GM21528 (cell line): ENCODE results near the gene GPC6.
"Not testable (repeated sequence)": the region's sequence is repeated elsewhere in the genome, so short reads cannot be mapped to it uniquely, and the experiment has no call there.

Source experiments
- ATAC-seq: cut with Tn5 transposase; IDR thresholded peaks from one replicate; pipeline ENCODE4 v1.9.1; 2021; ENCODE audit warnings: mild to moderate bottlenecking, moderate library complexity; ENCODE audit not compliant: unreplicated experiment, low FRiP score

The GPC6 gene

DNA sequence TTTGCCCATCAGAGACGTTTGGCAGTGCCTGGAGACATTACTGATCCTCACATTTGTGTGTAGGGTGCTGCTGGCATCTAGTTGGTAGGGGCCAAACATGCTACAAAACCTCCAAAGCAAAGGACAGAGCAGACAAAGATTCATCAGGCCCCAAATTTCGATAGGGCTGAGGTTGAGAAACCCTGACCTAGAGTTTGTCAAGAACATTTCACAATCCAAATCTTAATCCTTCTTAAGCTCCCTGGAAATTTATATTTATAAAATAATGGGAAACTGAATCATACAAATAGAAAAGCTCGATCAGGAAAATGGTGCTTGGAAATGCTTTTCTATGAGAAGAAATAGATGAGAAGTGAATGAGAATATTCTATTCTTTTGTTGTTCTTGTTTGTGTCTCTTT is 979.3 kb downstream of the GPC6 start:
- ATAC-seq: no peak

DNA sequence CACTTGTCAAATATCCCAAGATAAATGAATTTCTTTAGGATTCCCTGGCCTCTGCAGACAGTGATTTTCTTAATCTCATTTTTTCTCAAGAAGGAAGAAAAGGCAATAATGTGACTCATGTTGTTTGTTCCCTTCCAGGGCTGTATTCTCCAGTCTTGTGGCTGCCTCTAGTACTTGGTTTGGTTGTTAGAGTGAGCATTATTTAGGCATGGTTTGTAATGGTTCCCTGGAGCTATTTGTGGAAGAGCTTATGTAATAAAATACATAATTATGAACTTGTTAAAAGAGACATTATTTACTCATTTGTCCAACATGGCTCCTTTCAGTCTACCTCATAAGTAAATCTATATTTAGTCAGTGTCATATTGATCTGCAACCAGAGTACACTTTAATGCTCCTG is 982.5 kb downstream of the GPC6 start:
- no peak for ATAC-seq

DNA sequence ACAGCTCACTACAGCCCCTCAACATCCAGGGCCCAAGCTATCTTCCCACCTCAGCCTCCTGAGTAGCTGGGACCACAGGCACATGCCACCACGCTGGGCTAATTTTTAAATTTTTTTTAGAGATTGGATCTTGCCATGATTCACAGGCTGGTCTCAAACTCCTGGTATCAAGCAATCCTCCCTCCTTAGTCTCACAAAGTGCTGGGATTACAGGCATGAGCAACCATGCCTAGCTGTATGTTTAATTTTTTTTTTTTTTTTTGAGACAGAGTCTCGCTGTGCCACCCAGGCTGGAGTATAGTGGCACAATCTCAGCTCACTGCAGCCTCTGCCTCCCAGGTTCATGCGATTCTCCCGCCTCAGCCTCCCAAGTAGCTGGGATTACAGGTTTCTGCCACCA is 983.3 kb downstream of the GPC6 start:
- ATAC-seq: not testable (repeated sequence)

DNA sequence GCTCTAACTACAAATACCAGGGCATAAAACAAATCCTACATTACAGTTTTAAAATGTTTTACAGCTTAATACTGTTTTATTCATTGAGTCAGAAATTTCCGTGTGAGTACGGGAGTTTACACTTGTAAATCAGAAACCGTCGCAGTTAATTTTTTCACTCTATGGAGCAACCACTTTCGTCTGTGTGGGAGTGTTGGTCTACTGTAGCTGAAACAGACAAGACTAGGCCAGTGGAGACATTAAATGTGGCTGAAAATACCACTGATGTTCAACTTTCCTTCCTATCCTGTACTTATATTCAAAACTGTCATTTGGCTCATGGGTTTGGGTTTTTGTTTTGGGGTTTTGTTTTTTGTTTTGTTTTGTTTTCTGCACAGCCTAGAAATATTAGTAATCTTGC is 984.2 kb downstream of the GPC6 start:
- ATAC-seq: no peak

DNA sequence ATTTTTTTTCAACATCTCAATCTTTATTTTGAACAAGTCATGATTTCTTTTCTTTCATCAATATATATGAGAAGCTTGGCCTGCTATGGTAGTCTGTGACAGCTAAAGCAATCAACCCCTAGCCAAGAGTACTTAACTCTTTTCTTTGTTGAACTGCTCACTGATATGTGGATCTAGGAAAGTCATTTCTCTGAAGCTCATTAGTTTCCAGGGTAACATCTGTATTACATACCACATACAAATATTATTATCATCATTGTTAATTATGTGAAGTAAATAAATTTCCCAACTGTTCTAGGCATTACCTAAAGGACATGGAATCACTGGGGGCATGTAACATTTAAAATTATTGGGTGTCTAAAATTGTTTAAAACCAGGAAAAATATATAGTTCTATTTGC is 985.6 kb downstream of the GPC6 start:
- ATAC-seq: no peak

DNA sequence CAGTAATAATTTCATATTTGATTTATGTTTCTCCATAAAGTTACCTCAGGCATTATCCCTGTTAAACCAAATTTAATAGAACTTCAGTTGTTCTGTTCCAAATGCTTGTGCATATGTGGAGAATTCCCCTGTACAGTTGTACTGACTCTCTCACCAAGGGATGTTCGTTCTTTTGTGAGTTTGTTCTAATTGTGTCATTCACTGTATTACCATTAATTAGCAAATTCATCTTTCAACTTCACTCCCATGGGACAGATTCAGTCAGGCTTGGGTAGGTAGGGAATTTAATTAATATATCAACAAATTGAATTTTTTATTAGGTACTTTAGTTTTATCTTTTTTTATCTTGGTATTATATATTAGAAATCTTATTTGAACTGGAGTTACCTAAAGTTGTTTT is 987.5 kb downstream of the GPC6 start:
- no peak for ATAC-seq

DNA sequence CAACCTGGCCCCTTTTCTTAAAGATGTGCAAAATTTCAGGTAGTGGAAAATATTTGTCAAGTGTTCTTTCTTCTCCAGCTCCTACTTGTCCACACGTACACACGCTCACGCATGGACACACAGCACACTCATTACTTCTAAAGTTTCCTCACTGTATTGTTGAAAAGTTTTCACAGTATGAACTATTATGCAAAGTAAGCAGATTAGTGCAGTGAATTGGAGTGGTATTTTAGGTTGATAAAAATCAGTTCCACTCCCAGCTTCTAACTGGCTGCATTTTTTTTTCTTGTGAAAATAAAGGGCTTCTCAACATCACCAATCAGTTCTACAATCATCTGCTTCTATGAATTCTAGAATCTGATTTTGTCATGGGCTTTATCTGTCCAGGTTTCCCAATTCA is 988.4 kb downstream of the GPC6 start:
- ATAC-seq: no peak

DNA sequence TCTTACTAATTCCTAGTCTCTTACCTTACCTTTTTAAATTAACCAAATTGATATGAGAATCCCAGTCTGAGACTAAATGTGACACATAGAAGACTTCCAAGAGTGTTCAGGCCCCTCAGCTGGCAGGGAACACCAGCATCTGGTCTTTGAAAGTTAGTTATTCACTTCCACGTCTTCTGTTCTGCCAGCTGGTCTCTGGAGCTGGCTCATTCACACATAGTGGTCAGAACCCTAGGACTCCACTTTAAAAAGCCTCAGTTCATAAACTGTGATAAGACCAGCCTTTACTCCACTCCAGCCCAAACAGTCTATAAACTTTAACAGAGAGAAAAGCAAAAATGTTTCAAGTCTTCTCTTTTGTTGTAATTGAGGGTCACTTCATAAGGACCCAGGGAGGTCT is 989.9 kb downstream of the GPC6 start:
- ATAC-seq: no peak

DNA sequence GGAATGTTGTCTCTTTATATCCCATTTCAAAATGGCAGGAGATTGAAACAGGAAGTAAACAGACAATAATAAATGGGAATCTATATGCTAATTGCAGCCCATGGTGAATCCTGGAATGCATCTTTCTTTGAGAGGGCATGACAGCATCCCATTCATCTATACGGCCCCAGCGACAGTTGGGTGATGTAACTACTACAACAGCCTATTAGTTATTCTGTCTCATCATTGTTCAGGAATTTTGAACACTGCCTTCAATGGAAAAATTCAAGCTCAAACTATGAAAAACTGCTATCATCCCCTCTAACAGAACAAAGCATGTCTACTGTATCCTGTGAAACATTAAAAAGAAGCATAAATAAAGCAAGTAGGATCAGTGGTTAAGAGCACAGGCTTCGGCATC is 990.8 kb downstream of the GPC6 start:
- no peak for ATAC-seq

DNA sequence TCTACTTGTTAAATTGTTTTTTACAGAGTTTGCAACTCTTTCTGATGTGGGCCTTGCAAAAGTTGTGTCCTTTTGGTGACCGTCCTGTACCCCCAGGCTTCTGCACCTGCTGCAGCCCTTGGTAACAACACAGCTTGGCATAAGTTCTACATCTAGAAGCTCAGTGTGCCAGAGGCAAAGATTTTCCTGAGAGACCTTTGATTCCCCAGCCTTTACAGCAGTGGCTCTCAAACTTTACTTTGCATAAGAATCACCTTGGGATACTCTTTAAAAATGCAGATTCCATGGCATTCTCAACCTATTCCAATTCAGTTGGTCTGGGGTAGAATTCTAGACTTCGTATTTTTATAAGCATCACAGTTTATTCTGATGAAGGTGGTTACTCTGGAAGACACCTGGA is 991.9 kb downstream of the GPC6 start:
- no peak for ATAC-seq

DNA sequence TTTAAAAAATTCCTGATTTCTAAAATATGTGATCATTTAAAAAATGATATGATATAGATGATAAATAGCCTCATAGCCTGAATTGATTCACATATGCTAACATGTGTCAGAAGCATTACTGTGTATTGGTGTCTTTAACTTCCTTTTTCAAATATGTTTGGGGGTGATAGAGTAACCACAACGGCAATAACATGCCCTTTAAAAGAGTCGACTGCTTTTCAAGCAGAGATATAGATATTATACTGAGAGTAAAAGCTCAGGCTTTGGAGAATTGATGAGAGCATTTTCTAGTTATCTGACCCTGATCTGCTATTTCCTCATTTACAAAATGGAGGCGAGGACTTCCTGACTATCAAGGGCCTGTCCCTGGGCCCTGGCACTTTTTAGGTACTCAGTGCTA is 992.3 kb downstream of the GPC6 start:
- ATAC-seq: no peak

DNA sequence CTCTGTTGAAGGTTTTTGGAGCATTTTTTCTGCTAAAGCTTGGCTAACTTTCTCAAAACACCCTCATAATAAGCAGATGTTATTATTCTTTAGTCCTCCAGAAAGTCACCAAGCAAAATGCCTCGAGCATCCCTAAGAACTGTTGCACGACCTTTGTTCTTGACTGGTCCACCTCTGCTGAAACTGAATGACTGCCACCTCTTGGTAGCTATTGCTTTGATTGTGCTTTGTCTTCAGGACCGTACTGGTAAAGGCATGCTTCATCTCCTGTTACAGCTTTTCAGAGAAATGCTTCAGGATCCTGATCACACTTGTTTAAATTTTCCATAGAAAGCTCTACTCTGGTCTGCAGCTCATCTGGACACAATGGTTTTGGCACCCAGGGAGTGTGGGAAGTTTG is 998.1 kb downstream of the GPC6 start:
- no peak for ATAC-seq

DNA sequence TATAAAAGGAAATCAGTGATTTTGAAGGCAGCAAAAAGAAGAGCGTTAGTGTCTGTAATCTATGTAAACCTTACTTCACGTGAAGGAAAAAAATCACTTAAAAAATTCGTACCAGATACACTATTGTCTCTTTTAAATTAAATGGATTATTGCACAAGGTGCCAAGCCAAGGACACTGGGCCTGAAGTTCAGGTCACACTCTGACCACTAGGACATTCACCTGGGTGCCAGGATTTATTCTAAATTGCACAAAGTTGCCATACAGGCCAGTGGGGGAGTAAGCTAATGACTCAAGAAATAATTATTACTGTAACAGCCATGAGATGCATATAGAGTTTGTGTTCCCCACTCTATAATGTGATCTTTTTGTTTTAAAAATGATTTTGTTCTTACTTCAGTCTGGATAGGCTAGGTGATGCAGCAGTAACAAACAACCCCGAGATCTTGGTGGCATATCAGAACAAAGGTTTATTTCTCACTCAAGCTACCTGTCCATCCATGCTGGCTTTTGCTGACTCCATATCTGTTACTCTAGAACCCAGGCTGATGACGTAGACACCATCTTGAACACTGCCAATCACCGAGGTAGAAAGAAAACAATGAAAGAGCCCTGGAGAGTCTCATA is 1000.8 kb downstream of the GPC6 start:
- ATAC-seq: no peak

DNA sequence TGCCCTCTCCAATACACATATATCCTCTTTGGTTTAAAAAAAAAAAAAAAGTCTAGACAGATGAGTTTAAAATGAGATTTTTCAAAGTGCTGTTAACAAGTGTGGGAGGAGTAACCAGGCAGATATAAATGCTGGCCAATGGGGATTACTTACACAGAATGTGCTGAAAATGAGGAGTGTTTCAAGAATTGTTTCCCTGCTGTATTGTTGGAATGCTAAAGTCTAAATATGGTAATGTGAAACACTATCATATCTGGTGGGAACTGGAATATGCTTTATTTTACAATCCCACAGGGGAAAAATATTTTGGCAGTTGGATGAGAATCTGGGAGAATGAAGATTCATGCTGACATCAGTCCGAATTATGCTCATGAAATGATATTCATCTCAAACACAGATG is 1002.2 kb downstream of the GPC6 start:
- ATAC-seq: no peak

DNA sequence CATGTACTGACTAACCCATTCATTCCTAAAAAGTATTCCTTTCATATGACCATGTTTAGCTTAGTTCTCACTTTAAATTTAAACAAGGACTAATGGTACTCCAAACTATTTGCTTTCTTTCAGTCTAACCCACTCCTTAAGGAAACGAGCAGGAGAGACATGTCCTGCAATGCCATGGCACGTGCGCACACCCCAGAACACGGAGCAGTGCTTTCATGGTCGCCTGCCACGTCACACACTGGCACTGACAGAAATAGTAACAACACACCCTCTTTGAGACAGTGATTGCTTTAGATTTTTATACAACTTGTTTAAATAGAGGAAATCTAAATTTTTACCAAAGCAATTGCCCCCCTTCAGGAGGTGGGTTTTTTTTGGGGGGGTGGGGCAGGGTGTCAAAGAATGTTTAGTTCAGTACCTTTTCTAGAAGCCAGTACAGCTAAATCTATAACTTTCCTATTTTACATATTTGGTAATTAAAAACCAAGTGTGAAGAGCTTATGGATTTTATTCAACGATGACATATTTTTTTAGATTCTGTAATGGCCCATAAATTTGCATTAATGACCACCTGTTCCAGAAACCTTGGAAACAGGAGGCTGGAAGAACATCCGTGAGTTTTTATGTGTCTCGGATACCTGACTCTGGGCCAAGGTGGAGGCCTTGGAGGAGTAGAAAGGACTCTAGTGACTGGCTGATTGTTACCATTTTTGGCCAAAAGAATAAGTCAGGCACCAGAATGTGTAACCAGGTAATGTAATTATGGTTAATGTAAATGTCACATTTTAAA is 1005.7 kb downstream of the GPC6 start:
- no peak for ATAC-seq

DNA sequence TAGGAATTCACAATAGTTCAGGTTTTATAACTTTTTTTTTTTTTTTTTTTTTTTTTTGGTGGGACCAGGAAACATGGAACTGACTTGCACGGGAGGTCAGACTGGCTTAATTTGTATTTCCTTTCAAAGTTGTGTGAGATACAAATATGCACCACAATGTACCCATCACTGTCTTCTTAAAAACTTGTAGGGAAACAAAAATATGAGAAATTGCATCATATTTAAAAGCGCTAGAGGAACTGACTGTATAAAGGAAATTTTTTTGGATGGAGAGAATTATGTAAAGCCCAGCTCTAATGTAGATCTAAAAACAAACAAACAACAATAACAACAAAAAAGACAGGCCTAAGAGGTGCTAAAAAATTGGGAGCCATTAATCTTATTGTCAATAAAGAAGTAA is 1006.3 kb downstream of the GPC6 start:
- no peak for ATAC-seq

DNA sequence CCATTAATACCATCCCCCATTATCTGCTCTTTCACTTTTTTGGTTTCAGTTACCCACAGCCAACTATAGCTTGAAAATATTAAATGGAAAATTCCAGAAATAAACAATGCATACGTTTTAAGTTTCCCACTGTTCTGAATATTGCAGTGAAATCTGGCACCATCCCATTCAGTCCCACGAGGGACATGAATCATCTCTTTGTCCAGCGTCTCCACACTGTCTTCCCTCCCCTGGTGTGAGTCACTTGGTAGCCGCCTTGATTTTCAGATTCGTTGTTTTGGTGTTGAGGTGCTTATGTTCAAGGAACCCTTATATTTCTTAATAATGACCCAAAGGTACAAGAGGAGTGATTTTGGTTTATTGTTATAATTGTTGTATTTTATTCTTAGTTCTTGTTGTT is 1006.8 kb downstream of the GPC6 start:
- no peak for ATAC-seq

DNA sequence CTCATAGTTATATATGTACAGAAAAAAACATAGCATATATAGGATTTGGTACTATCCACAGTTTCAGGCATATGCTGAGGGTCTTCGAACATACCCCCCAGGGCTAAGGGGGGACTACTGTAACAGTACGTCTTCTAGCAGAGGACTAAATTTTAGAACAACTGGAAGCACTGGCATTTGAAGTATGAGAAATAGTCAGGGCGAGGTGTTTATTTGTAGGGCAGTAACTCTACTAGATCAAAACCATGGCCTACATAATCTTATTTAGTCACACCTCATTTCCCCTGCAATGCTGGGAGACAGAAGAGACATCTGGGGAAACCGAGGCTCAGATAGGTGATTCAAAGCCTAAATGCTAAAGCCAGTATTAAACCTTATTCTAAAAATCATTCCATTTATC is 1007.2 kb downstream of the GPC6 start:
- no peak for ATAC-seq

DNA sequence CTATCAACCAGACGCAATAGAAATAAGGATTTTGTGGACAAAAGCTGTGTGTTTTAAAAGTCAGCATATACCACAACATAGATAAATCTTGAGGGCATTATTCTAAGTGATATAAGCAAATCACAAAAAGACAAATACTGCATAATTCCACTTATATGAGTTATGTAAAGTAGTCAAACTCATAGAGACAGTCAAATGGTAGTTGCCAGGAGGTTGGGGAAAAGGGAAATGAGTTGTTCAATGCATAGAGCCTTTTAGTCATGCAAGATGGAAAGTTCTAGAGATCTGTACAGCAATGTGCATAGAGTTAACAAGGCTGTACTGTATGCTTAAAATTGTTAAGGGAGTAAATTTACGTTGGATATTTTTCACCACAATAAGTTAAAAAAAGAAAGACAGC is 1008.1 kb downstream of the GPC6 start:
- no peak for ATAC-seq

DNA sequence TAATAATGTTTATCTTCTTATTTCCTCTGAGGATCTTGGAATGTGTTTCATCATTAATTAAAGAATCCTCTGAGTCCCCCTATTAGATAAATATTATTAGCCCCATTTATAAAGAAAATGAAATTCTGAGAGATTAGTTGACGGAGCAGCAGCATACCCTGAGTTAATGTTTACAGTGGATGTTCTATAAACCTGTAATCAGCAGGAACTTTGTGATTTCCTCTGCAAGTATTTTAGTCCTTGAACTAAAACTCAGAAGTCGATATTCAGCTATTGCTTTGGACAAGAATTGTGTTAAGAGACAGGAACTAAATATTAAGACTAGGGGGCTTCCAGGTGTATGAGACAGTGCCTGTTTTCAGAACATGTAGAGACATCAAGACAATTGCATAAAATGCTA is 1009.5 kb downstream of the GPC6 start:
- no peak for ATAC-seq

DNA sequence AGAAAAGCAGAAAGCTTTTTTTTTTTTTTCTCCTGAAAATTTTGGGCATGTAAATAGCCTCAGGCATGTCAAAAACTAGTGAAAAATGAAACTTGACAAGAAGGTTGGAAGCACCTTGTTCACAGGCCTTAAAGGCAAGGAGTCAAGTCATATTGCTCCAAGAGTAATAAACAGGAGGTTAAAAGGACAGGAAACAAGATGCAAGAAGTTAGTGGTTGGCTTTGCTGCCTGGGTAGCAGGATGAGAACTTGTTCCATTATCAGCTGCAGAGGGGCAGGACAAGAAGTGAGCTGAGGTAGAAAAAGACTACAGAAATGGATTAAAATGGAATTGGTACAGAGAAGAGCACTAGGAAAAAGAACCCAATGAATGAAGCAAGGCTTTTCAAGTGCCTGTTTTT is 1010.3 kb downstream of the GPC6 start:
- no peak for ATAC-seq

DNA sequence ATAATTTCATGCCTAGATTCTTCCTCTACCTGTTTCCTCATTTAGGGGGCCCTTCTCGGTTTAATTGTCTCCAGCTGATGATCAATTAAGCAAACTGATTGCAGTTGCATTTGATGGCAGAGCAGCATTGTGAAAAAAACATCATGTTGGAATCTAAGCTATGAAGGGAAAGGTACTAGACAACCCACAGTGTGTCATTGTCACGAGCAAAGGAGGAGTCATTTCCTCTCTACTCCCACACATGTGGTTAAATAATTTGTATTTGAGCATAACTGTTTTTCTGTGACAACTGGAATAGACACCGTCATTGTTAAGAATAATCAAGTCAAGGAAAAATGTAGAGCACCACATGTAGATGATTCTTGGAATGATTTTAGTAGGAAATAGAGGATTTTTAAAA is 1012.5 kb downstream of the GPC6 start:
- no peak for ATAC-seq
